H54 (cell line): ENCODE results near the gene DTNBP1.

Experiments used
- DNase-seq: peaks from one replicate; pipeline ENCODE4 v3.0.0; 2011; ENCODE audit warnings: low spot score, mixed read lengths; ENCODE audit not compliant: insufficient read length
- FAIRE-seq: peaks from 3 replicates; lab custom pipeline; 2011; peaks lifted over from hg19 to GRCh38; lab: Jason Lieb, UNC
- POLR2A ChIP-seq: IDR thresholded peaks from 2 replicates; pipeline ENCODE4 v1.6.1; 2011; ENCODE audit warnings: low read depth, mild to moderate bottlenecking, low read length

The DTNBP1 gene

GRCh38 chr6:15539722-15540270 is 123.0 kb downstream of the DTNBP1 start:
- no peak for TF ChIP-seq POLR2A
- no peak for FAIRE-seq
- no peak for DNase-seq

DNA sequence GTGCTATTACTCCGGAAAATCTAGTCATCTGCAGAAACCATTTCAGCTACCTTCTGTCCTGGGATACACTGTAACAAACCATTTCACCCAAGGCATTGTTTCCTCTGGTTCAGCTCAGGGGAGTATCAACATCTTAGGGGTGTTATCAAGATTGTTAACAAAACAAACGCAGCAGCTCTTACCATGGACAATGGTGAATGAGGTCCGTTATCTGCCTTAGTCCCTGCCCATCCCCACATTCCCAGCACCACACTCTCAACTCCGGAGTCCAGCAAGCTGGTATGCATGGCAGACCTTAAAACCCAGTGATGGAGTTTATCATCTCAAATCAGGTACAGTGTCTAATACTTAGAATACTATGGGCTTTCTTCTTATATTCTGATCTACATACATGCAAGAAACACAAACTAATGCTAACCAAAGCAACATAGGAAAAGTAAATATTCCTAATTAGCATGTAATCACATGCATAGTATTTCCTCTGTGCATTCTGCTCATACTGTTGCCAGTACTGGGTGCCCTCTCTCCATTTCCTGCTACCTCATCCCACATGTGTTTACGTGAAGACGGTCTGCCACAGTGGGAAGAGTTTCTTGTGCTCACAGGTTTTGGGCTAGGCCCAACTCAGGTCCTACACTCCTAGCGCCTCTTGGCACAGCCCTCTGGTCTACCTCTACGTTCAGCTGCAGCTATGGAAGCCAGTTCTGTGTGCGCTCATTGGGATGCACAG is 123.9 kb downstream of the DTNBP1 start:
- TF ChIP-seq POLR2A: no peak
- DNase-seq: no peak
- no peak for FAIRE-seq

DNA sequence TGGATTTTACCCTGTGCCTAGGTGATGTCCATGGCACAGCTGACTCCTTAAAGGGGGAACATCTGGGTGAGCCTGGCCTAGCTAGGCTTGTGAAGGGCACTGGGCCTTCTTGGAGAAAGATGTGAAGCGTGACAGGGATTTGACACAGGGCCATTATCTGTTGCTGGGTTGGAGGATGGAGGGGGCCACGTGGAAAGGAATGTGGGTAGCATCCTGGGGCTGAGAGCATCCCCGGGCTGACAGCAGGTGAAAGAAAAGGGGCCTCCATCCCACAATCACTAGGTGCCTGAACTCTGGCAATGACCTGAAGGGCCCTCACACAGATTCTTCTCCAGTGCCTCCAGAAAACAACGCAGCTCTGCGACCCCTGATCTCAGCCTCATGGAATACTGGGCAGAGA is 124.7 kb downstream of the DTNBP1 start:
- TF ChIP-seq POLR2A: no peak
- DNase-seq (no peak), FAIRE-seq (no peak)

DNA sequence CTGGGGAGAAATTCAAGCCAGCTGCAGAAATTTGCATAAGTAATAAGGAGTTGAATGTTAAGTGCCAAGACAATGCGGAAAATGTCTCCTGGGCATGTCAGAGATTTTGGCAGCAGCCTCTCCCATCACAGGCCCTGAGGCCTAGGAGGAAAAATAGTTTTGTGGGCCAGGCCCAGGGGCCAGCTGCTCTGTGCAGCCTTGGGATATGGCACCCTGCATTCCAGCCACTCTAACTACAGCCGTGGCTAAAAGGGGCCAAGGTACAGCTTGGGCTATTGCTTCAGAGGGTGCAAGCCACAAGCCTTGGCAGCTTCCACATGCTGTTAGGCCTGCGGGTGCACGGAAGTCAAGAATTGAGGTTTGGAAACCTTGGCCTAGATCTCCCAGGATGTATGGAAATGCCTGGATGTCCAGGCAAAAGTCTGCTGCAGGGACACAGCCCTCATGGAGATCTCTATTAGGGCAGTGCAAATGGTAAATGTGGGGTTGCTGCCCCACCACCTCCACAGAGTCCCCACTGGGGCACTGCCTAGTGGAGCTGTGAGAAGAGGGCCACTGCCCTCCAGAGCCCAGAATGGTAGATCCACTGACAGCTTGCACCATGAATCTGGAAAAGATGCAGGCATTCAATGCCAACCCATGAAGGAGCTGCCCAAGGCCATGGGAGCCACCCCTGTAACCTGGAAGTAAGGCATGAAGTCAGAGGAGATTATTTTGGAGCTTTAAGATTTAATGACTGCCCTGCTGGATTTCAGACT is 126.5 kb downstream of the DTNBP1 start:
- TF ChIP-seq POLR2A: no peak
- DNase-seq: no peak
- no peak for FAIRE-seq

DNA sequence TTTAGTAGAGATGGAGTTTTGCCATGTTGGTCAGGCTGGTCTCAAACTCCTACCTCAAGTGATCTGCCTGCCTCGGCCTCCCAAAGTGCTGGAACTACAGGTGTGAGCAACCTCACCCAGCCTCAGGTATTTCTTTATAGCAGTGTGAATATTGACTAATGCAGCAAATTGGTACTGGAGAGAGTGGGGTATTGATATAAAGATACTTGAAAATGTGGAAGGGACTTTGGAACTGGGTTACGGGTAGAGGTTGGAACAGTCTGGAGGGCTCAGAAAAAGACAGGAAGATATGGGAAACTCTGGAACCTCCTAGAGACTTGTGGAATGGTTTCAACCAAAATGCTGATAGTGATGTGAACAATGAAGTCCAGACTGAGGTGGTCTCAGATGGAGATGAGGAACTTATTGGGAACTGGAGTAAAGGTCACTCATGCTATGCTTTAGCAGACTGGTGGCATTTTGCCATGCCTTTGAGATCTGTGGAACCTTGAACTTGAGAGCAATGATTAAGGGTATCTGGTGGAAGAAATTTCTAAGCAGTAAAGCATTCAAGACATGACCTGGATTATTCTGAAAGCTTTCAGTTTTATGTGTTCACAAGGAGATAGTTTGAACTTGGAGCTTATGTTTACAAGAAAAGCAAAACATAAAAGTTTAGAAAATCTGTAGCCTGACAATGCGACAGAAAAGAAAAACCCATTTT is 127.2 kb downstream of the DTNBP1 start:
- TF ChIP-seq POLR2A: no peak
- DNase-seq (no peak), FAIRE-seq (no peak)

GRCh38 chr6:15534974-15535373 is 127.9 kb downstream of the DTNBP1 start:
- no peak for TF ChIP-seq POLR2A
- DNase-seq (no peak), FAIRE-seq (no peak)

DNA sequence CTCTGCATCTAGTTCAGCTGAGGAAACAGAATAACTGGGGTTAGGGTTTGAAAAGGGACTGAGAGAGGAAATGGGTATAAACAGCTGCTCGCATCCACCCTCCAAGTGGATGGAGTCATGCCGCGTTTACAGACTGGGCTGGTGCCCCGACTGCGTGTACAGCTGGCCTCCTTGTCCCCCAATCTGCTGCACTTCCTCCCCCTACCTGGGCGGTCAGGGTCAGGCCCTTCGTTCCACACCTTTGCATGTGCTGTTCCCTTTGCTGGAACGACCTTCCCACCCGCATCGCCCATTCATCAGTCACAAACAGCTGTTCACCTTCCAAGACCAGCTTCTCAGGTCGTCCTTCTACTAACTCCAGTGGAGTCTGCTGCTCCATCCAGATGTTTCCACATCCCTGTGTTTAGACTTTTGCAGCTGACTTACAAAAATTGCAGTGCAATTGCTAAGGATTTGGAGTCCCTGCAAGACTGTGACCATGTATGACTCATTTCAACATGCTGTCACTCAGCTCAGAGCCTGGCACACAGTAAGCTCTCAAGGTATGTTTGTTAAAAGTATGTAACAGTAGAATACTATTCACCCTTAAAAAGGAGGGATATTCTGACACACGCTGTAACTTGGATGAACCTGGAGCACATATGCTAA is 129.3 kb downstream of the DTNBP1 start:
- DNase-seq: no peak

DNA sequence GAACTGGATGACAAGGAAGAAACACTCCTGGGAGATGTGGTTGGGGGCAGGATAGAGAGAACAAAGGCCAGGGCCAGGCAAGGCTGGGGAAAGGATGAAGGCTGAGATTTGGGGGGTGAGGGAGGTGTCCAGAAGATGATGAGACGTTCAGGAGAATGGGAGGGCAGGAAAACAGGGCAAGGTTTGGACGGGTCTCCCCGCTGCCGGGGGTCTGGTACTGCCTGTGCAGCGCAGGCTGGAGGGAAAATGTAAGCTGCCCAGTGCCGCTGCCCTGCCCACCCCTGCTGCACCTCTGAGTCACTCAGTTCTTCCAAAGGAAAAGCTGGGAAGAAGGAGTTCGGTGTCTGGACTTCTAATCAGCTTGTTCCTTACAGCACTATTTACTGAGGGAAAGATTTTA is 130.9 kb downstream of the DTNBP1 start:
- FAIRE-seq (no peak), DNase-seq (no peak)
- no peak for TF ChIP-seq POLR2A

More for the DNA sequence above, 129.3 kb downstream of the DTNBP1 start:
- no peak for TF ChIP-seq POLR2A
- no peak for FAIRE-seq

- no peak for FAIRE-seq
- no peak for DNase-seq
- no peak for TF ChIP-seq POLR2A
Measured at GRCh38 chr6:15530411-15530810, 132.4 kb downstream of the DTNBP1 start.

GRCh38 chr6:15528870-15529269 is 134.0 kb downstream of the DTNBP1 start:
- no peak for TF ChIP-seq POLR2A
- DNase-seq (no peak), FAIRE-seq (no peak)

- no peak for DNase-seq
- FAIRE-seq: no peak
- TF ChIP-seq POLR2A: no peak
Measured at GRCh38 chr6:15527838-15528617, 134.8 kb downstream of the DTNBP1 start.

DNA sequence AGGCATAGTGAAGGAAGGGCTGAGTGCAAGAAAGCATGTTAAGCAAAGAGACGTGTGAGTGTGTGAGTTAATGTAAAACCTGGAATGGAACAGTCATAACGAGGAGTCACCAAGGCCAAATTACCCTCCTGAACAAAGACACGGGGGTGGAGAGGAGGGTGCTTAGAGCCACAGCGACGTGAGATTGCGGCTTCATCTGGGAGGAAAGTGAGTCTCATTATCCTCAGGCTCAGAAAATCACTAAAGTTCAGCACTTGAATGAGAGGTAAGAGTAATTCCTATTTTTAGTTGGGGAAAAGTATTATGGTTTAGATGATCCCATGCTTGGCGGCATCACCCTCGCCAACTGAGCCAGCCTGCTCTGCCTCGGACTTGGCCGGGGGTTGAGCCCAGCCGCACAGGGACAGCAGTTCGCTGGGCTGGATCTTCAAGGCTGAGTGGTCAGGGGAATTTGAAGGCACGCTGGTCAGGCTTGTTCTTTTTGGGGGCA is 136.6 kb downstream of the DTNBP1 start:
- FAIRE-seq (no peak), DNase-seq (no peak)
- TF ChIP-seq POLR2A: no peak
